ENCODE data around the gene PTCH1.

Gene PTCH1

DNA sequence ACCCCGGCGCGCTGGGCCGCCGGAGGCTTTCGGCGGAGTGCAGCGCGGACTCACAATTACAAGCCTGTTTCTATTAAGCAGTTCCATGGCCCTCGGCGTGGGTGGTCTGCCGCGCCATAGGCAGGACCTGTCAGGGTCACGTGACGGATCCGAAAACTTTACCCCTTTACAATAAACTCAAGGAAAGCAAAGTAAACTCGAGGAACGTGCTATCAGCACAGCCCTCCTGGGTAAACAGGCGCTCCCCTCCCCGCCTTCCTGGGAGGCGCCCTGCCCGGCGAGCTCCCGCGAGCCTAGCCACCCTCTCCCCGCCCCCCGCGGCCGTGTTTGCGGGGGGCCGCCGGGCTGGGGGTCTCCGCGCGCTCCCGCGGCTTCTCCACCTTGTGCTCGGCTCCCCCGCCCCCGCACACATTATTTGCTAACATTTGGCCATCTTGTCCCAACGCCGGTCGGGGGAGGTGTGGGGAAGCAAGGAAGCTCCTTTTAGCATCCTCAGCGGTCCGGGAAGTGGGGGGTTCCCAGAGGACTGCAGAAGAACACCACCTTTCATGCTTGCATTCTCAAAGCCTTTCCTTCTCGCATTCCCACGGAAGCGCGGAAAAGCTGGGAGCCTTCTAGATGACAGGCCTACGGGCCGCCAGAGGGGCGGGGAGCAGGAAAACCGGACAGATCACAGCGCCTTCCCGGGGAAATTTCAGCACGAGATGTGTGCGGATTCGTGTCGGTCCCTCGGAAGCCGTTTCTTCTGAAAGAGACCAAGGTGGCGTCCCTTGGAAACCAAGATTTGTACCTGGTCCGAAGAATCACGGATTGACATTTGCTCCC lies at the start of gene PTCH1:
Gene PTCH1, minus strand, starts transcription at position 238 of the 825 bp plus-strand sequence.
- DNase-seq (ENCODE audit: low spot score), result peak; percentile 46

GRCh38 chr9:95565982-95566381 lies 49.2 kb upstream of the PTCH1 start:
- no peak for DNase-seq (ENCODE audit: low spot score)

GRCh38 chr9:95561913-95562312 lies 45.1 kb upstream of the PTCH1 start:
- no peak for DNase-seq (ENCODE audit: low spot score)

- DNase-seq (ENCODE audit: low spot score), result no peak
These were observed 40.4 kb upstream of the PTCH1 start for GRCh38 chr9:95557142-95557541.

DNA sequence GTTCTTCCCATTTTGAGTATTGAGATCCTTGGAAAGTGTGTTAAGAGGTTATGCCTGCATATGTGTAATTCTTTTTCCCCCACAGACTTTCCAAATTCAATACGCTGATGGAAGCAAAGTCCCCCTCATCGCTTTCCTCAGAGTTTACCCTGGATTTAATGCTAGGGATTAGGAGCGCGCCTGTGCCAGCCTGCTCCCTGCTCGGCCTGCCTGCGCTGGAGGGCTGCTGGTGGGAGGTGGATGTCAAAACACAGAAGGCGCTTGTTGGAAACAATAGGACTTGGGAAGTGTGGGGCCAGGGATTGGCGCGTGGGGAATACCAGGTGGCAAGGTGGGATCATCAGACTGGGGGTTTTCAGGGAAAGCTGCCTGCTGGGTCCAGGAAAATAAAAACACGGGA lies 39.8 kb upstream of the PTCH1 start:
- no peak for DNase-seq (ENCODE audit: low spot score)

- no peak for DNase-seq (ENCODE audit: low spot score)
These were observed 36.2 kb upstream of the PTCH1 start for GRCh38 chr9:95552814-95553546.

GRCh38 chr9:95552255-95552654 lies 35.5 kb upstream of the PTCH1 start:
- DNase-seq (ENCODE audit: low spot score), result no peak

DNA sequence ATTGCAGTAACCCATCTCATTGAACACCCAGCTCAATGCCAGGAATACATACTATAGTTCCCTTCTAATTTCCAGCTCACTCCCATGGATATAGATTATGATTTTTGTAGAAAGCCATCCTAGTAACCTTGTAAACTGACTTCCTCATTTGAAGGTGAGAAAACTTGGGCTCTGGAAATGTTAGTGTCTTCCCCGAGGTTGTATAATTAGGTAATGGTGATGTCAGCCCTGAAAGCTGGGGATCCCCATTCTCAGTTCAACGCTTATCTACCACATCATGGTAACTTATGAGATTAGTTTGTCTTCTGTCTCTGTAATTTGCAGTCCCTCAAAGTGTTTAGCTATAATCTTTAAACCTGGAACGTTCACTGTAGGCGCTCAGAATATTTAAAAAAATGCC lies 34.6 kb upstream of the PTCH1 start:
- no peak for DNase-seq (ENCODE audit: low spot score)

GRCh38 chr9:95545831-95546567 lies 29.2 kb upstream of the PTCH1 start:
- no peak for DNase-seq (ENCODE audit: low spot score)

- DNase-seq (ENCODE audit: low spot score), result no peak
These were observed 17.4 kb upstream of the PTCH1 start for GRCh38 chr9:95533996-95534680.

GRCh38 chr9:95529910-95530309 lies 13.1 kb upstream of the PTCH1 start:
- DNase-seq (ENCODE audit: low spot score), result no peak

DNA sequence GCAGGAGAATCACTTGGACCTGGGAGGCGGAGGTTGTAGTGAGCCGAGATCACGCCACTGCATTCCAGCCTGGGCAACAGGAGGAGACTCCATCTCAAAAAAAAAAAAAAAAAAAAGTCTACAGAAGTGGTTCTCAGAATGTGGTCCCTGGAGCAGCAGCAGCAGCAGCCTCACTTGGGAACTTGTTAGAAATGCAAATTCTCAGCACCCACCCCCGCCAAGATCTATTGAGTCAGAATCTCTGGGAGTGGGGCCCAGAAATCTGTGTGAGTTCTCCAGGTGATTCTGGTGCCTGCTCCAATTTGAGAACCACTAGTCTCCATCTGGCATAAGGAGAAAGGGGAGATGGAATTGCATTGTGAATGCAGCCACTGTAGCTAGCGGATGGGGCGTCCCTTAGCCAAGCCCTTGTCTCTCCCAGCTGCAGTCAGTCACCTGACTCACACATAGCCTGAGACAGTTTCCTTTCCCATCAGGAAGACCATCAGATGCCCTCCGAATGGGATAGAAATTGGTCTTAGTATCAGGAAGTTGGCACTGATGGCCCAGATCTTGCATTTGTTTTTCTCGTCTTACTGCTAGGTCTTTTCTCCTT lies 12.2 kb upstream of the PTCH1 start:
- DNase-seq (ENCODE audit: low spot score), result no peak

GRCh38 chr9:95522871-95523370 lies 6.2 kb upstream of the PTCH1 start:
- DNase-seq (ENCODE audit: low spot score), result no peak

- no peak for DNase-seq (ENCODE audit: low spot score)
These were observed 4.9 kb upstream of the PTCH1 start for GRCh38 chr9:95521699-95522098.

- no peak for DNase-seq (ENCODE audit: low spot score)
These were observed 1.0 kb upstream of the PTCH1 start for GRCh38 chr9:95517559-95518425.

GRCh38 chr9:95516221-95516733 lies 494 bp downstream of the PTCH1 start:
- no peak for DNase-seq (ENCODE audit: low spot score)

GRCh38 chr9:95515272-95516113 lies 1.3 kb downstream of the PTCH1 start:
- DNase-seq (ENCODE audit: low spot score), result peak; percentile 10

DNA sequence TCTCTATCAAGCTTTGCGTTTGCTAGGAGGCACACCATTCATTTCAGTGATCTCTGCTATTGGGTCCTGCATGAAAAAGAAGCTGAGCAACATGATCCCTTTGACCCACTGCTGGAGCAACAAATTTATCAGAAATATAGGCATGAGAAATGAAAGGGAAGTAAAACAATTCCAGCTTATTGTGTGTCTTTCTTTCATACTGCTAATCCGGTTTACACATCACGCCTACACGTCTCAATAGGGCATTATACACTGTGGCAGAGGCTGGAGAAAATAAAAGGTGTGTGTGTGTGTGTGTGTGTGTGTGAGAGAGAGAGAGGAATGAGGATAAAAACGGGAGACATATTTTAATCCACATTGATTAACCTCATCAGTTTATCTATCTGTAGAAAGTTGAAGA lies 2.4 kb downstream of the PTCH1 start:
- no peak for DNase-seq (ENCODE audit: low spot score)

- no peak for DNase-seq (ENCODE audit: low spot score)
These were observed 3.1 kb downstream of the PTCH1 start for GRCh38 chr9:95513711-95514110.

Data from germinal center (tissue), 1 donor.